Thoracic aorta (tissue), 2 donors: ENCODE measurements around the gene DYRK3. TPM values are rescaled to one million over a fixed set of nuclear protein-coding genes. Genes with fewer than 3 reads are reported as not detected.

Source experiments
- ATAC-seq: fragments of 150-250 bp; one replicate; pipeline ENCODE4 v1.8.0; 2017; ENCODE audit warnings: low read depth; ENCODE audit not compliant: insufficient number of reproducible peaks, low FRiP score
- DNase-seq: peaks from one replicate; pipeline ENCODE4 v3.0.0-alpha.2; 2020; ENCODE audit warnings: low spot score
- H3K27ac ChIP-seq, 2 donors: fragments of 200-600 bp; sonication (generic); 1 replicate in 1 of 2; 2 replicates in 1 of 2; pipeline ENCODE4 v1.5.1; 2016; ENCODE audit warnings: mild to moderate bottlenecking in 2 of 2, moderate library complexity in 2 of 2
- H3K27me3 ChIP-seq: fragments of 200-600 bp; sonication (generic); replicated peaks from 2 replicates; pipeline ENCODE4 v1.6.0; 2016; ENCODE audit warnings: mild to moderate bottlenecking; ENCODE audit not compliant: insufficient read depth
- H3K36me3 ChIP-seq: fragments of 200-600 bp; sonication (generic); one replicate; pipeline ENCODE4 v1.5.1; 2016
- H3K4me1 ChIP-seq, 2 donors: fragments of 200-600 bp; sonication (generic); 1 replicate in 1 of 2; 2 replicates in 1 of 2; pipeline versions ENCODE4 v1.5.1 to v1.6.0; 2016; ENCODE audit warnings: low read depth in 2 of 2, mild to moderate bottlenecking in 1 of 2; ENCODE audit not compliant: control insufficient read depth in 1 of 2
- H3K4me3 ChIP-seq: fragments of 200-600 bp; sonication (generic); 2 replicates; pipeline ENCODE4 v1.5.1; 2016; ENCODE audit warnings: mild to moderate bottlenecking
- H3K9me3 ChIP-seq: fragments of 200-600 bp; sonication (generic); 2 replicates; pipeline ENCODE4 v1.5.1; 2016
- CTCF ChIP-seq: fragments of 200-600 bp; sonication (generic); IDR thresholded peaks from one replicate; pipeline ENCODE4 v1.5.1; 2019; ENCODE audit warnings: antibody characterized with exemption
- total RNA-seq, 2 donors: library from RNA; depleted of rRNA; stranded (reverse); fragments of >200 nt; gene quantifications; one replicate each; pipeline versions ENCODE4 v1.1.0 to v1.2.3, GENCODE V29; 2016

Gene DYRK3
- total RNA-seq, 2 donors from 2014 or later, result 6.8 to 11.9 TPM

DNA sequence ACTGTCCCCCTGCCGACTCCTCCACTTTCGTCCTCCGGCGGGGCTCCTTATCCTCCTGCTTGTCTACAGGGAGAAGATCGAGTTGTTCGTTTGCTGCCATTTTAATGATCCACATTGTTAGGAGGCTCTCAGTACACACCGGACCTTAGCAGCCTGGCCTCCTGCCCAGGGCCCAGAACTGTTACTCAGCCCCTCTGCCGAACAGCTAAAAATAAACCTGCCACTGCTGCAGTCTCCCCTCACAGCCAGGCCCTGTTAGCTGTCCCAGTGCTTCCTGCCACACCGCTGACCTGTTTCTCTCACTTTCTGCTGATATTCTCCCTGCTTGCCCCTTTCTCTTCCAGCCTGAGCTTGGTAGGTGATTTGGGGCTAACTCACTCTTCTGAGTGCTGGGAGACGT is 57.7 kb downstream of the DYRK3 start:
- no peak for TF ChIP-seq CTCF

DNA sequence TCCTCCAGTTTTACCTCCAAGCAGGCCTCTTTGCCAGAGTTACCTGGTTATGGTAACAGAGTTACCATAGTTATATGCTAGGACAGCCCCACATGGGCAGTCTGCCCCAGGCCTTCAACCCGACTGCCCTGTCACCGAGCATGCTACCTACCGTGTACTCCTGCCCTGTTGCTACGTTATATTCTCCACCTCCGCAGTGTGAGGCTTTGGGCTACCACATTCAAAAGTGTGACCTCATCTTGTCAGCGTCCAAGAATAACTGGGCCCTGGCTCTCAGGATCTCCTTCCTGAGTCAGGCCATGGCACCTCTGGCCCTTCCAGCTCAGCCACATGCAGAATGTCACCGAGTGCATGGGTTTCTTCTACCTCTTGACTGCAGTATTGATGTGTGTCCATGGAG is 58.3 kb downstream of the DYRK3 start:
- Histone ChIP-seq H3K4me1 (peaks cover 53 to 97% of the 10 kb centered on the region in 2 donors), H3K27me3 (no peaks in the 10 kb centered on the region), H3K27ac (peak overlapping the region; percentile 92 to 95), H3K4me3 (peak overlapping the region; percentile 59), H3K36me3 (no peaks in the 10 kb centered on the region), H3K9me3 (no peaks in the 10 kb centered on the region)
- peak; percentile 73 for ATAC-seq
- DNase-seq, result peak; percentile 69
- TF ChIP-seq CTCF, result no peak

More for the DNA sequence above, 57.7 kb downstream of the DYRK3 start:
- ATAC-seq (peak; percentile 86), DNase-seq (peak; percentile 72)
- H3K4me3 ChIP-seq, result peak overlapping the region; percentile 59
- no peaks in the 10 kb centered on the region for H3K9me3 ChIP-seq
- H3K27me3 ChIP-seq, result no peaks in the 10 kb centered on the region
- H3K27ac ChIP-seq, result peak overlapping the region; percentile 92 to 95
- no peaks in the 10 kb centered on the region for H3K36me3 ChIP-seq
- peaks cover 57 to 97% of the 10 kb centered on the region in 2 donors for H3K4me1 ChIP-seq

DNA sequence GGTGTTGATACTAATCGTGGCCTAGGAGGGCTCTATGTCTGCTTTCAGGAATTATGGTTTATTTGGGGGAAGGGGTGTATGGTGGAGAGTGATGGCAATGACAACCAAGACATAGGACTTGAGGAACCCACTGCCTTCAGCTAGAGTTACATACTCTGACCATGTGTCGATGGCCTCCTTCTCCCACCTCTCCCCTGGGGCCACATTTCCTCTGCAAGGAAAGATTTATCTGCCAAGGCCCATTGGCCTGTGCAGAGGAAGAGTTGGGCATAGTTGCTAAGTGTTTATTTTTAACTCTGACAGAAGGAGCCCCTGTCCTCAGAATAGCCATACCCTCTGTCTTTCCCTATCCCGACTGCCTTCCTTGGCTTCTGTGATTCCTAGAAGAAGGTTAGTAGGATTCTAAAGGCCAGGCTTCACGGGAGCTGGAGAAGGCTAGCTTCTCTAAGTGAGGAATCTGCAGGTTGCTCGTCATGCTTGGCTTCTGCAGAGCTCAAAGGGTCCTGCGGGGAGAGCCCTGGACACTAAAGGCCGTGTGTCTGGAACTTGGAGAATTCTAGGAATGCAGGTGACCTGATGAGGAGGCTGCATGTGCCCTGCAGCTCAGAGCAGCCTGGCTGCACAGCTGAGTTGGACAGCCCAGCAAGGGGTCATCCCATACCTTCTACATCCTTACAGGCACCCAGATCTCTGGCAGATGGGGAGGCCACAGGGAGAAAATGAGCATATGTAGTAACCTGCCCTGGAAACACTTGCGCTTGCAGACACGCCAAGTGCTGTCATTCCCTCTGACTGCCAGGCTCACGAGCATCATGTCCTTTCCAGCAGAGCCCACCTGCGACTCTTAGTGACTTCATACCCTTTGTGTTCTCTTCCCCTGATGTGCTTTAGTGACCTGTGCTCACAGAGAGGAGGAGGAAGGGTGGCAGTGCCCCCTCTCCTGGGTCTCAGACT is 59.1 kb downstream of the DYRK3 start:
- TF ChIP-seq CTCF, result no peak
- no peak overlapping the region for H3K4me3 ChIP-seq

GRCh38 chr1:206695733-206696132 is 60.4 kb downstream of the DYRK3 start:
- no peaks in the 10 kb centered on the region for H3K27me3 ChIP-seq
- no peaks in the 10 kb centered on the region for H3K9me3 ChIP-seq
- ATAC-seq, result no peak
- H3K4me3 ChIP-seq, result no peak overlapping the region
- TF ChIP-seq CTCF, result no peak
- DNase-seq, result no peak
- no peak overlapping the region for H3K27ac ChIP-seq
- H3K4me1 ChIP-seq, result peaks cover 45 to 96% of the 10 kb centered on the region in 2 donors
- no peaks in the 10 kb centered on the region for H3K36me3 ChIP-seq

More for the DNA sequence above, 59.1 kb downstream of the DYRK3 start:
- Histone ChIP-seq H3K4me1 (peaks cover 49 to 97% of the 10 kb centered on the region in 2 donors), H3K36me3 (no peaks in the 10 kb centered on the region), H3K9me3 (no peaks in the 10 kb centered on the region), H3K27ac (peak overlapping the region; percentile 92 to 95), H3K27me3 (no peaks in the 10 kb centered on the region)
- no peak for ATAC-seq
- no peak for DNase-seq

DNA sequence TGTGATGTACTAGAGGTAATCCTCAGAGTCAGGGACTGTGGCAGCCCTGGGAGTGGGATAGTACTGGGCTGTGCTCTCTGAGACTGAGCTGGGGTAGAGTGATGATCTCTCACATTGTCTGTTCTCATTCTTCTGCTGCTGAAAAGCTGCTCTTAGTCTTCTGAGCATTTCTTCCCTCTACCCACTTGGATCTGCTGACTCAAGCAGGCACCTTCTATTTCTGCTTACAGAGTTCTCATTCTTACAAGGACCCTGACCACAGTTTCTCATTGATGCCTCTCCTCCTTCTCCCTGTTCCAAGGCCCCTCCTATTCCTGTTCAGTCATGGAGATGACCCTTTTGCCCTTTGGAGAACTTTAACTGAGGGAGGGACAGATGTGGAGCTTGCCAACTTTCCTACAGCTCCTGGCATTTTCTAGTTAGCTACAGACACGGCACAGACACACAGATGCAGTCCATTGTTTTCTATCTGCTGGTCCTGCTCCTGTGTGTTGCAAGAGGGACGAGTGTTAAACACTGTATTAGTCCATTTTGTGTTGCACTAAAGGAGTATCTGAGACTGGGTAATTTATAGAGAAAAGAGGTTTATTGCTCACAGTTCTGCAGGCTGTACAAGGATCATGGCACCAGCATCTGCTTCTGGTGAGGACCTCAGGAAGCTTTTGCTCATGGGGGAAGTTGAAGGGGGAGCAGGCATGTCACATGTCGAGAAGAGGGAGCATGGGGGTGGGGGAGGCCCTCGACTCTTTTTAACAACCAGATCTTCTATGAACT is 61.7 kb downstream of the DYRK3 start:
- H3K9me3 ChIP-seq, result no peaks in the 10 kb centered on the region
- no peak overlapping the region for H3K27ac ChIP-seq
- peaks cover 35 to 93% of the 10 kb centered on the region in 2 donors for H3K4me1 ChIP-seq
- TF ChIP-seq CTCF, result no peak
- no peak overlapping the region for H3K4me3 ChIP-seq
- H3K27me3 ChIP-seq, result no peaks in the 10 kb centered on the region
- no peaks in the 10 kb centered on the region for H3K36me3 ChIP-seq
- no peak for ATAC-seq
- no peak for DNase-seq
